Esophagus squamous epithelium (tissue), 4 donors: Measurements from ENCODE around the gene SYNE2.

Source experiments
- CTCF ChIP-seq, 6 experiments: fragments of 450-650 bp in 4 of 6; fragments of 200-600 bp in 2 of 6; sonication (generic) in 2 of 6; IDR thresholded peaks; one replicate each; pipeline ENCODE4 v1.5.1; 2016 to 2019; ENCODE audit warnings: antibody characterized with exemption in 6 of 6, mild to moderate bottlenecking in 4 of 6, moderate library complexity in 4 of 6
- POLR2A ChIP-seq, 4 donors: fragments of 450-650 bp; IDR thresholded peaks; one replicate each; pipeline ENCODE4 v1.6.1; 2017; ENCODE audit warnings: antibody characterized with exemption in 4 of 4, mild to moderate bottlenecking in 4 of 4, moderate library complexity in 3 of 4

- TF ChIP-seq CTCF (IDR thresholded peaks at IDR 0.05) (no peak), POLR2A (IDR thresholded peaks at IDR 0.05) (no peak)
Measured at GRCh38 chr14:64194404-64194803, 341.6 kb downstream of the SYNE2 start.
